Testis (tissue), 3 donors: Measurements from ENCODE around the gene EFHB. TPM values are rescaled to one million over a fixed set of nuclear protein-coding genes. Genes with fewer than 3 reads are reported as not detected.
"Not testable (repeated sequence)": the region's sequence is repeated elsewhere in the genome, so short reads cannot be mapped to it uniquely, and the experiment has no call there.

Source experiments
- DNase-seq: peaks from one replicate; pipeline ENCODE4 v3.0.0-alpha.2; 2019
- H3K27ac ChIP-seq, 2 donors: fragments of 200-600 bp; sonication (generic); one replicate each; pipeline ENCODE4 v1.5.1; 2019
- H3K27me3 ChIP-seq: fragments of 200-600 bp; sonication (generic); one replicate; pipeline ENCODE4 v1.5.1; 2019
- H3K36me3 ChIP-seq: fragments of 200-600 bp; sonication (generic); one replicate; pipeline ENCODE4 v1.5.1; 2017; ENCODE audit warnings: low read depth; ENCODE audit errors: missing control alignments
- H3K4me1 ChIP-seq: fragments of 200-600 bp; sonication (generic); one replicate; pipeline ENCODE4 v1.5.1; 2019
- H3K4me3 ChIP-seq, 2 donors: fragments of 200-600 bp; sonication (generic); one replicate each; pipeline ENCODE4 v1.5.1; 2017 to 2019
- H3K9me3 ChIP-seq: fragments of 200-600 bp; sonication (generic); one replicate; pipeline ENCODE4 v1.5.1; 2017
- CTCF ChIP-seq, 3 experiments: fragments of 450-650 bp in 2 of 3; fragments of 200-600 bp in 1 of 3; sonication (generic) in 1 of 3; IDR thresholded peaks; one replicate each; pipeline ENCODE4 v1.5.1; 2016 to 2019; ENCODE audit warnings: antibody characterized with exemption in 3 of 3, mild to moderate bottlenecking in 2 of 3, moderate library complexity in 1 of 3
- POLR2A ChIP-seq: fragments of 450-650 bp; IDR thresholded peaks from one replicate; pipeline ENCODE4 v1.6.1; 2017; ENCODE audit warnings: antibody characterized with exemption, mild to moderate bottlenecking, moderate library complexity
- WGBS, 2 donors: methylation state at CpG; one replicate each; pipeline ENCODE4 v1.1.5; 2018; 5-methylcytosine and 5-hydroxymethylcytosine counted together
- intact Hi-C: fragments of 100-400 bp; cut with DNase I; formaldehyde crosslinking; loops from one replicate; pipeline ENCODE4 v1.15.1; 2023; ENCODE audit warnings: low total_unique reads
- polyA plus RNA-seq: library from polyadenylated mRNA; stranded (reverse); fragments of 350-450 nt; fragmentation: Illumina TruSeq; extraction: RNeasy Lipid Tissue Mini Kit (QIAGEN cat#74804); gene quantifications from one replicate; pipeline ENCODE4 v1.2.3, GENCODE V29; 2014; ENCODE audit warnings: low read depth, low replicate concordance; ENCODE audit not compliant: insufficient read depth
- total RNA-seq, 2 donors: library from RNA; depleted of rRNA; stranded (reverse); fragments of >200 nt; gene quantifications; one replicate each; pipeline ENCODE4 v1.2.3, GENCODE V29; 2016

The EFHB gene
- total and polyA plus RNA-seq, 3 donors from 2014 or later, result 9.4 to 32.9 (median 22.0) TPM

GRCh38 chr3:19961960-19962359 lies 27.9 kb upstream of the EFHB start:
- Histone ChIP-seq H3K9me3 (no peaks in the 10 kb centered on the region), H3K27me3 (no peaks in the 10 kb centered on the region), H3K36me3 (no peaks in the 10 kb centered on the region), H3K27ac (no peak overlapping the region), H3K4me1 (no peaks in the 10 kb centered on the region), H3K4me3 (no peak overlapping the region)
- intact Hi-C loops, result no loop called here
- 92 to 93% methylated on average over 4 of the region's 4 CpGs for WGBS, 2 donors
- DNase-seq, result no peak
- TF ChIP-seq POLR2A, result no peak

GRCh38 chr3:19960696-19961095 lies 26.7 kb upstream of the EFHB start:
- no peaks in the 10 kb centered on the region for H3K36me3 ChIP-seq
- H3K27me3 ChIP-seq, result no peaks in the 10 kb centered on the region
- DNase-seq, result no peak
- no peaks in the 10 kb centered on the region for H3K9me3 ChIP-seq
- no peaks in the 10 kb centered on the region for H3K4me1 ChIP-seq
- intact Hi-C loops, result no loop called here
- H3K27ac ChIP-seq, result no peak overlapping the region
- WGBS, 2 donors, result 72 to 81% methylated on average over 4 of the region's 4 CpGs
- no peak overlapping the region for H3K4me3 ChIP-seq
- no peak for TF ChIP-seq POLR2A
- no peak for TF ChIP-seq CTCF (IDR thresholded peaks at IDR 0.05)

- 71 to 74% methylated on average over 4 of the region's 4 CpGs for WGBS, 2 donors
- H3K9me3 ChIP-seq, result no peaks in the 10 kb centered on the region
- intact Hi-C loops, result no loop called here
- DNase-seq, result no peak
- H3K36me3 ChIP-seq, result no peaks in the 10 kb centered on the region
- H3K27me3 ChIP-seq, result no peaks in the 10 kb centered on the region
- no peak overlapping the region for H3K4me3 ChIP-seq
- no peaks in the 10 kb centered on the region for H3K4me1 ChIP-seq
- no peak overlapping the region for H3K27ac ChIP-seq
- TF ChIP-seq CTCF (IDR thresholded peaks at IDR 0.05) (no peak), POLR2A (no peak)
Observed at GRCh38 chr3:19959505-19959904, 25.5 kb upstream of the EFHB start.

- H3K4me1 ChIP-seq, H3K36me3 ChIP-seq, intact Hi-C loops, H3K9me3 ChIP-seq, H3K4me3 ChIP-seq, H3K27ac ChIP-seq, DNase-seq, H3K27me3 ChIP-seq: not testable (repeated sequence)
- 90% methylated on average over 9 of the region's 9 CpGs for WGBS, 2 donors
Observed at GRCh38 chr3:19957354-19957753, 23.3 kb upstream of the EFHB start.

- H3K4me1 ChIP-seq, result peaks cover 4% of the 10 kb centered on the region
- H3K27ac ChIP-seq, result no peak overlapping the region
- no peaks in the 10 kb centered on the region for H3K36me3 ChIP-seq
- no peaks in the 10 kb centered on the region for H3K9me3 ChIP-seq
- no peak overlapping the region for H3K4me3 ChIP-seq
- TF ChIP-seq POLR2A, result no peak
- no peak for TF ChIP-seq CTCF (IDR thresholded peaks at IDR 0.05)
- DNase-seq, result no peak
- intact Hi-C loops, result no loop called here
- no peaks in the 10 kb centered on the region for H3K27me3 ChIP-seq
- WGBS, 2 donors, result 93 to 100% methylated on average over 4 of the region's 4 CpGs
Observed at GRCh38 chr3:19954676-19955075, 20.7 kb upstream of the EFHB start.

- H3K4me3 ChIP-seq, result no peak overlapping the region
- H3K36me3 ChIP-seq, result no peaks in the 10 kb centered on the region
- intact Hi-C loops, result no loop called here
- TF ChIP-seq CTCF (IDR thresholded peaks at IDR 0.05), result no peak
- no peak for TF ChIP-seq POLR2A
- no peak for DNase-seq
- no peaks in the 10 kb centered on the region for H3K27me3 ChIP-seq
- peaks cover 14% of the 10 kb centered on the region for H3K4me1 ChIP-seq
- no peak overlapping the region for H3K27ac ChIP-seq
- WGBS, 2 donors, result 78 to 79% methylated on average over 2 of the region's 2 CpGs
- no peaks in the 10 kb centered on the region for H3K9me3 ChIP-seq
Observed at GRCh38 chr3:19950316-19950715, 16.3 kb upstream of the EFHB start.
